Activated CD8-positive, alpha-beta memory T cell treated with anti-CD3 and anti-CD28 coated beads for 36 hours (primary cell): ENCODE results near the gene DOCK6. TPM values are rescaled to one million over a fixed set of nuclear protein-coding genes. Genes with fewer than 3 reads are reported as not detected.

Experiments
- CTCF ChIA-PET: fragments of 350-600 bp; sonication (Branson Sonifier 250); formaldehyde crosslinking; loops from one replicate; lab custom pipeline; 2021; ENCODE audit warnings: antibody characterized with exemption; lab: Charles Lee
- POLR2A ChIA-PET: fragments of 350-600 bp; sonication (Branson Sonifier 250); formaldehyde crosslinking; loops from one replicate; lab custom pipeline; 2021; ENCODE audit warnings: antibody characterized with exemption; lab: Charles Lee
- total RNA-seq, 2 experiments: library from RNA; stranded (reverse); gene quantifications; one replicate each; pipeline ENCODE4 v1.2.3, GENCODE V29; 2021

DOCK6 gene
- total RNA-seq, 2 experiments from 2014 or later = 2.2 to 3.0 TPM

- ChIA-PET POLR2A (no interaction called here), CTCF (interaction anchor here (1.0 kb wide), 1 partner anchor 11 kb away, joined by 3 read pairs; no protein-coding TSS in a partner anchor)
These were observed 9.5 kb downstream of the DOCK6 start for GRCh38 chr19:11252665-11253355.

GRCh38 chr19:11251650-11252314 is 10.5 kb downstream of the DOCK6 start:
- ChIA-PET CTCF (interaction anchor here (1.0 kb wide), 1 partner anchor 10 kb away, joined by 3 read pairs; no protein-coding TSS in a partner anchor), POLR2A (no interaction called here)

GRCh38 chr19:11251217-11251616 is 11.1 kb downstream of the DOCK6 start:
- ChIA-PET CTCF (no interaction called here), POLR2A (no interaction called here)

- POLR2A ChIA-PET = no interaction called here
- CTCF ChIA-PET = no interaction called here
These were observed 13.5 kb downstream of the DOCK6 start for GRCh38 chr19:11248852-11249251.

- CTCF ChIA-PET = no interaction called here
- POLR2A ChIA-PET = no interaction called here
These were observed 14.4 kb downstream of the DOCK6 start for GRCh38 chr19:11247934-11248333.

- CTCF ChIA-PET = interaction anchor here (0.7 kb wide), 1 partner anchor 433 kb away, joined by 3 read pairs; no protein-coding TSS in a partner anchor
These were observed 14.9 kb downstream of the DOCK6 start for GRCh38 chr19:11247391-11247790.

GRCh38 chr19:11246941-11247340 is 15.4 kb downstream of the DOCK6 start:
- ChIA-PET CTCF (interaction anchor here (0.7 to 1.2 kb wide), 2 partner anchors 34 to 434 kb away, joined by 3 read pairs; no protein-coding TSS in a partner anchor), POLR2A (no interaction called here)

More at GRCh38 chr19:11247391-11247790, 14.9 kb downstream of the DOCK6 start:
- POLR2A ChIA-PET = no interaction called here

- POLR2A ChIA-PET = no interaction called here
- CTCF ChIA-PET = no interaction called here
These were observed 17.3 kb downstream of the DOCK6 start for GRCh38 chr19:11244846-11245589.

- ChIA-PET CTCF (interaction anchor here (0.6 to 2.4 kb wide), 8 partner anchors 16 to 500 kb away, joined by 3 to 7 read pairs (median 3); no protein-coding TSS in a partner anchor), POLR2A (interaction anchor here (0.5 kb wide), 1 partner anchor 93 kb away, joined by 3 read pairs; no protein-coding TSS in a partner anchor)
These were observed 18.5 kb downstream of the DOCK6 start for GRCh38 chr19:11243798-11244169.

GRCh38 chr19:11242864-11243797 is 19.2 kb downstream of the DOCK6 start:
- ChIA-PET CTCF (interaction anchor here (0.8 to 2.4 kb wide), 6 partner anchors 16 to 239 kb away, joined by 3 to 7 read pairs (median 3); no protein-coding TSS in a partner anchor), POLR2A (interaction anchor here (0.5 kb wide), 1 partner anchor 92 kb away, joined by 3 read pairs; no protein-coding TSS in a partner anchor)

GRCh38 chr19:11242025-11242424 is 20.3 kb downstream of the DOCK6 start:
- POLR2A ChIA-PET = no interaction called here
- CTCF ChIA-PET = interaction anchor here (1.1 to 2.4 kb wide), 3 partner anchors 10 to 141 kb away, joined by 3 to 6 read pairs (median 3); no protein-coding TSS in a partner anchor

GRCh38 chr19:11240008-11240444 is 22.3 kb downstream of the DOCK6 start:
- CTCF ChIA-PET = interaction anchor here (0.5 to 0.6 kb wide), 2 partner anchors 22 to 123 kb away, joined by 3 read pairs; partner anchors contain the start of gene DOCK6

GRCh38 chr19:11239377-11240000 is 22.8 kb downstream of the DOCK6 start, which contains the start of gene ANGPTL8:
Gene ANGPTL8 (plus strand): TSS chr19:11239619. CDS start chr19:11239638, 19 bp downstream.
- ChIA-PET CTCF (interaction anchor here (0.5 to 0.6 kb wide), 2 partner anchors 23 to 124 kb away, joined by 3 read pairs; partner anchors contain the start of gene DOCK6), POLR2A (interaction anchor here (0.6 kb wide), 1 partner anchor 1656 kb away, joined by 16 read pairs; no protein-coding TSS in a partner anchor)

More at GRCh38 chr19:11240008-11240444, 22.3 kb downstream of the DOCK6 start:
- POLR2A ChIA-PET = interaction anchor here (0.6 kb wide), 1 partner anchor 1656 kb away, joined by 16 read pairs; no protein-coding TSS in a partner anchor

- POLR2A ChIA-PET = no interaction called here
These were observed 23.4 kb downstream of the DOCK6 start for GRCh38 chr19:11238781-11239376.

GRCh38 chr19:11238041-11238440 is 24.3 kb downstream of the DOCK6 start:
- CTCF ChIA-PET = interaction anchor here (1.0 kb wide), 1 partner anchor 244 kb away, joined by 3 read pairs; no protein-coding TSS in a partner anchor
- POLR2A ChIA-PET = interaction anchor here (0.5 kb wide), 1 partner anchor 25 kb away, joined by 4 read pairs; no protein-coding TSS in a partner anchor

More at GRCh38 chr19:11238781-11239376, 23.4 kb downstream of the DOCK6 start:
- CTCF ChIA-PET = interaction anchor here (0.6 kb wide), 1 partner anchor 103 kb away, joined by 3 read pairs; no protein-coding TSS in a partner anchor

- ChIA-PET CTCF (interaction anchor here (1.0 kb wide), 1 partner anchor 245 kb away, joined by 3 read pairs; no protein-coding TSS in a partner anchor), POLR2A (interaction anchor here (0.5 kb wide), 1 partner anchor 25 kb away, joined by 4 read pairs; no protein-coding TSS in a partner anchor)
These were observed 25.0 kb downstream of the DOCK6 start for GRCh38 chr19:11237321-11237720.
